GM12878 (cell line): ENCODE measurements around the gene TCEANC. TPM values are rescaled to one million over a fixed set of nuclear protein-coding genes. Genes with fewer than 3 reads are reported as not detected.

Experiments used
- ATAC-seq: fragments of 200-7000 bp; cut with Tn5 transposase; 3 replicates; pipeline ENCODE4 v1.9.1; 2020; ENCODE audit warnings: mild to moderate bottlenecking, moderate library complexity
- BruUV-seq: library from RNA; stranded (reverse); fragments of 400-500 nt; replicated peaks from 2 replicates; lab custom pipeline; 2021; lab: Mats Ljungman, UMichigan
- CTCF ChIA-PET: fragments of 300-600 bp; sonication (Branson Sonifier 250); formaldehyde crosslinking; extraction: SDS; loops from one replicate; lab custom pipeline; 2021; ENCODE audit warnings: inconsistent platforms; lab: Yijun Ruan, JAX
- POLR2A ChIA-PET: fragments of 350-600 bp; formaldehyde crosslinking; extraction: SDS; loops from one replicate; lab custom pipeline; 2021; ENCODE audit warnings: inconsistent platforms; lab: Charles Lee
- RAD21 ChIA-PET: fragments of 300-600 bp; sonication (Branson Sonifier 250); formaldehyde crosslinking; loops from one replicate; lab custom pipeline; 2023; ENCODE audit warnings: antibody characterized with exemption; ENCODE audit not compliant: unreplicated experiment; lab: Charles Lee
- SMC1A ChIA-PET: fragments of 300-600 bp; sonication (Branson Sonifier 250); formaldehyde crosslinking; loops from one replicate; lab custom pipeline; 2023; ENCODE audit not compliant: unreplicated experiment, uncharacterized antibody; lab: Charles Lee
- DNase-seq: peaks from one replicate; pipeline ENCODE4 v3.0.0-alpha.2; 2011; ENCODE audit warnings: low read depth, low spot score
- FAIRE-seq: peaks from 3 replicates; lab custom pipeline; 2011; peaks lifted over from hg19 to GRCh38; lab: Jason Lieb, UNC
- H2AFZ ChIP-seq: 2 replicates; pipeline ENCODE4 v1.6.0; 2011; ENCODE audit warnings: low read depth, low read length, control low read depth; ENCODE audit not compliant: control insufficient read depth
- H3K27ac ChIP-seq: 2 replicates; pipeline ENCODE4 v1.5.1; 2011; ENCODE audit warnings: control low read depth; ENCODE audit not compliant: control insufficient read depth, insufficient read depth
- H3K27me3 ChIP-seq, 2 experiments: replicated peaks in 1 of 2; 2 replicates each; pipeline versions ENCODE4 v1.6.0 to v1.6.1; 2011; ENCODE audit warnings: low read length in 1 of 2; ENCODE audit not compliant: control insufficient read depth in 2 of 2, insufficient read depth in 2 of 2
- H3K36me3 ChIP-seq, 2 experiments: 2 replicates each; pipeline ENCODE4 v1.5.1; 2011; ENCODE audit warnings: low read length in 1 of 2; ENCODE audit not compliant: control insufficient read depth in 2 of 2, insufficient read depth in 2 of 2
- H3K4me1 ChIP-seq: 2 replicates; pipeline ENCODE4 v1.6.1; 2011; ENCODE audit warnings: mild to moderate bottlenecking, low read length, moderate library complexity, mixed read lengths; ENCODE audit not compliant: control insufficient read depth, insufficient read depth
- H3K4me2 ChIP-seq: 2 replicates; pipeline ENCODE4 v1.6.0; 2011; ENCODE audit warnings: control low read depth; ENCODE audit not compliant: control insufficient read depth, insufficient read depth
- H3K4me3 ChIP-seq: fragments of 200-600 bp; sonication (generic); 2 replicates; pipeline ENCODE4 v1.5.1; 2016
- H3K79me2 ChIP-seq: 2 replicates; pipeline ENCODE4 v1.6.0; 2011; ENCODE audit warnings: low read length; ENCODE audit not compliant: control insufficient read depth, insufficient read depth
- H3K9ac ChIP-seq: 2 replicates; pipeline ENCODE4 v1.8.0; 2011; ENCODE audit warnings: low read length, control low read depth, mixed read lengths; ENCODE audit not compliant: control insufficient read depth, insufficient read depth
- H3K9me3 ChIP-seq: replicated peaks from 3 replicates; pipeline ENCODE4 v1.5.1; 2011; ENCODE audit warnings: mild to moderate bottlenecking, low read length; ENCODE audit not compliant: control insufficient read depth, insufficient read depth
- H4K20me1 ChIP-seq: 2 replicates; pipeline ENCODE4 v1.6.0; 2011; ENCODE audit not compliant: control insufficient read depth, insufficient read depth
- MEF2A ChIP-seq: IDR thresholded peaks from 2 replicates; pipeline ENCODE4 v1.6.1; 2011; ENCODE audit warnings: low read depth, mild to moderate bottlenecking, low read length, moderate library complexity; ENCODE audit not compliant: insufficient read depth
- MEF2B ChIP-seq: fragments of 450-650 bp; IDR thresholded peaks from 2 replicates; pipeline ENCODE4 v1.6.1; 2018; ENCODE audit warnings: mild to moderate bottlenecking, moderate library complexity; ENCODE audit not compliant: partially characterized antibody, poor library complexity, severe bottlenecking
- MTA2 ChIP-seq: fragments of 450-650 bp; IDR thresholded peaks from 2 replicates; pipeline ENCODE4 v1.6.1; 2016; ENCODE audit warnings: low read depth, mild to moderate bottlenecking, moderate library complexity
- NBN ChIP-seq: fragments of 450-650 bp; IDR thresholded peaks from 2 replicates; pipeline ENCODE4 v1.6.1; 2016
- RELB ChIP-seq: fragments of 450-650 bp; IDR thresholded peaks from 2 replicates; pipeline ENCODE4 v1.6.1; 2017; ENCODE audit warnings: low read depth, mild to moderate bottlenecking, moderate library complexity
- SPI1 ChIP-seq: IDR thresholded peaks from 2 replicates; pipeline ENCODE4 v1.6.1; 2011; ENCODE audit warnings: low read depth, mild to moderate bottlenecking, low read length, moderate library complexity, borderline replicate concordance; ENCODE audit not compliant: insufficient read depth
- STAT3 ChIP-seq: IDR thresholded peaks from 2 replicates; pipeline ENCODE4 v1.6.1; 2011; ENCODE audit warnings: low read depth, low read length, improper control_type of control experiment
- ZNF217 ChIP-seq: fragments of 450-650 bp; IDR thresholded peaks from 2 replicates; pipeline ENCODE4 v1.6.1; 2017; ENCODE audit warnings: antibody characterized with exemption, mild to moderate bottlenecking
- WGBS: methylation state at CpG from one replicate; pipeline ENCODE4 v1.1.6; 2016; ENCODE audit warnings: low lambda C conversion rate; ENCODE audit not compliant: insufficient replicate concordance, insufficient coverage; ENCODE audit errors: missing lambda C conversion rate; 5-methylcytosine and 5-hydroxymethylcytosine counted together
- in situ Hi-C: fragments of 300-500 bp; cut with MboI; formaldehyde crosslinking; loops from 9 replicates; pipeline ENCODE4 v1.14.3; 2018; ENCODE audit warnings: mixed read lengths
- intact Hi-C: fragments of 100-400 bp; cut with micrococcal nuclease; formaldehyde crosslinking; loops from one replicate; pipeline ENCODE4 v1.14.2; 2022; ENCODE audit not compliant: unreplicated experiment
- polyA plus RNA-seq, 11 experiments: library from polyadenylated mRNA; depleted of rRNA in 4 of 11; unstranded in 6 of 11; stranded (reverse) in 5 of 11; fragments of >200 nt; fragmentation: Nextera tagmentation in 4 of 11; fragmentation: Illumina TruSeq in 1 of 11; extraction: Ambion mirVana in 4 of 11; extraction: Trizol in 1 of 11; gene quantifications; 1 replicate in 1 of 11; 2 replicates in 10 of 11; pipeline versions ENCODE4 v1.2.1 to v1.2.3, GENCODE V29; 2011 to 2016; ENCODE audit warnings: inconsistent platforms in 2 of 11, missing spikeins in 2 of 11, low read depth in 1 of 11
- total RNA-seq, 4 experiments: library from RNA; depleted of rRNA in 3 of 4; stranded (reverse); fragments of >200 nt in 3 of 4; fragmentation: Illumina TruSeq in 1 of 4; extraction: Trizol in 1 of 4; gene quantifications; 2 replicates each; pipeline versions ENCODE4 v1.2.1 to v1.2.3, GENCODE V29; 2013 to 2021

The TCEANC gene
- total and polyA plus RNA-seq, 10 of the 15 experiments (the other 5 are each of a cell fraction or from before 2014, with no cell fraction given) = 1.1 to 4.9 (median 2.9) TPM

- RAD21 ChIA-PET = interaction anchor here (0.8 to 5.9 kb wide), 8 partner anchors 8 to 50 kb away, joined by 3 to 42 read pairs (median 4); partner anchors contain the start of genes OFD1 and TRAPPC2
- CTCF ChIA-PET = interaction anchor here (0.8 to 1.9 kb wide), 3 partner anchors 10 to 22 kb away, joined by 4 to 6 read pairs (median 5); no protein-coding TSS in a partner anchor
- POLR2A ChIA-PET = interaction anchor here (0.8 to 5.1 kb wide), 5 partner anchors 11 to 22 kb away, joined by 3 to 45 read pairs (median 5); no protein-coding TSS in a partner anchor
- peaks cover 9% of the 10 kb centered on the region for H3K79me2 ChIP-seq
- ATAC-seq = no peak
- no peak overlapping the region for H3K4me3 ChIP-seq
- no peak for DNase-seq
- no peaks in the 10 kb centered on the region for H3K27me3 ChIP-seq
- no TSS peak for BruUV-seq
- H3K4me2 ChIP-seq = no peak overlapping the region
- H3K27ac ChIP-seq = no peak overlapping the region
- H3K9ac ChIP-seq = no peak overlapping the region
- no peaks in the 10 kb centered on the region; the same call in 2 of the 3 replicates for H3K9me3 ChIP-seq
- peaks cover 7% of the 10 kb centered on the region; the same call in 1 of the 2 replicates for H3K4me1 ChIP-seq
- 77% methylated on average over 4 of the region's 4 CpGs for whole genome bisulfite sequencing
- no peak for FAIRE-seq
- H3K36me3 ChIP-seq = no peaks in the 10 kb centered on the region
- no peak overlapping the region for H2AFZ ChIP-seq
- SMC1A ChIA-PET = interaction anchor here (0.6 to 6.4 kb wide), 9 partner anchors 9 to 209 kb away, joined by 3 to 79 read pairs (median 5); no protein-coding TSS in a partner anchor
- intact Hi-C loops = no loop called here
- no peaks in the 10 kb centered on the region for H4K20me1 ChIP-seq
- in situ Hi-C loops = no loop called here
- TF ChIP-seq MEF2A (no peak), STAT3 (no peak)
These were observed 31.4 kb downstream of the TCEANC start for GRCh38 chrX:13684361-13684760.

GRCh38 chrX:13685126-13685763, 32.3 kb downstream of the TCEANC start:
- H4K20me1 ChIP-seq = no peaks in the 10 kb centered on the region
- no peaks in the 10 kb centered on the region; the same call in 2 of the 3 replicates for H3K9me3 ChIP-seq
- H3K4me3 ChIP-seq = no peak overlapping the region
- BruUV-seq = no TSS peak
- H2AFZ ChIP-seq = no peak overlapping the region
- H3K79me2 ChIP-seq = peaks cover 18% of the 10 kb centered on the region
- in situ Hi-C loops (no loop called here), intact Hi-C loops (loop anchor here (5.0 kb wide), 1 partner anchor 603 kb away; no protein-coding TSS in a partner anchor)
- no peaks in the 10 kb centered on the region for H3K36me3 ChIP-seq
- peak; percentile 4 for ATAC-seq
- WGBS = 1% methylated on average over 3 of the region's 3 CpGs
- H3K9ac ChIP-seq = no peak overlapping the region
- DNase-seq = no peak
- no peak overlapping the region for H3K27ac ChIP-seq
- H3K4me1 ChIP-seq = peaks cover 7% of the 10 kb centered on the region; the same call in 1 of the 2 replicates
- RAD21 ChIA-PET = interaction anchor here (0.7 to 5.9 kb wide), 9 partner anchors 8 to 49 kb away, joined by 3 to 42 read pairs (median 4); partner anchors contain the start of genes OFD1 and TRAPPC2
- FAIRE-seq = no peak
- H3K4me2 ChIP-seq = peak overlapping the region; percentile 27
- POLR2A ChIA-PET = interaction anchor here (0.8 to 5.1 kb wide), 5 partner anchors 12 to 23 kb away, joined by 3 to 45 read pairs (median 5); no protein-coding TSS in a partner anchor
- CTCF ChIA-PET = interaction anchor here (1.0 to 1.9 kb wide), 2 partner anchors 9 to 23 kb away, joined by 4 to 6 read pairs; no protein-coding TSS in a partner anchor
- no peaks in the 10 kb centered on the region for H3K27me3 ChIP-seq
- SMC1A ChIA-PET = interaction anchor here (0.6 to 6.4 kb wide), 12 partner anchors 8 to 343 kb away, joined by 3 to 79 read pairs (median 4); partner anchors contain the start of genes OFD1 and TRAPPC2
- TF ChIP-seq RELB (no peak), MEF2B (peak; percentile 58), SPI1 (peak; percentile 69; the same call in 1 of the 2 replicates), ZNF217 (0 out of 2 replicates have a peak, but pooled peaks have one; percentile 17), NBN (0 out of 2 replicates have a peak, but pooled peaks have one; percentile 45), MTA2 (peak; percentile 37; the same call in 1 of the 2 replicates)
